UCSD-AML1 (cell line): ENCODE measurements around the gene OR52E5.

Experiments
- DNase-seq: peaks from one replicate; lab custom pipeline; 2025; ENCODE audit not compliant: unreplicated experiment; lab: John Stamatoyannopoulos, UW

The OR52E5 gene

GRCh38 chr11:5892908-5893307 is at the start of gene OR52E5:
Gene OR52E5 (plus strand): TSS chr11:5893208. CDS start chr11:5900777, 7,569 bp downstream.
- no peak for DNase-seq

GRCh38 chr11:5846701-5847100 is 46.3 kb upstream of the OR52E5 start:
- no peak for DNase-seq

GRCh38 chr11:5847711-5848110 is 45.3 kb upstream of the OR52E5 start:
- peak; percentile 19 for DNase-seq

- no peak for DNase-seq
Measured at GRCh38 chr11:5851002-5851401, 42.0 kb upstream of the OR52E5 start.

GRCh38 chr11:5857590-5857989 is 35.4 kb upstream of the OR52E5 start, which contains the start of gene OR52E8:
Gene OR52E8 (minus strand): TSS chr11:5857690. CDS start chr11:5857690, 0 bp downstream.
- DNase-seq, result no peak

GRCh38 chr11:5865826-5866225 is 27.2 kb upstream of the OR52E5 start:
- DNase-seq, result no peak

- DNase-seq, result no peak
Measured at GRCh38 chr11:5878564-5878963, 14.4 kb upstream of the OR52E5 start.

GRCh38 chr11:5880329-5880728 is 12.7 kb upstream of the OR52E5 start, which contains the start of gene OR52E4:
Gene OR52E4 (plus strand): TSS chr11:5880629. CDS start chr11:5884293, 3,664 bp downstream.
- no peak for DNase-seq

GRCh38 chr11:5881756-5882155 is 11.3 kb upstream of the OR52E5 start:
- DNase-seq, result no peak

- DNase-seq, result no peak
Measured at GRCh38 chr11:5887172-5887571, 5.8 kb upstream of the OR52E5 start.

- no peak for DNase-seq
Measured at GRCh38 chr11:5887661-5888060, 5.3 kb upstream of the OR52E5 start.

- DNase-seq, result no peak
Measured at GRCh38 chr11:5891216-5891800, 1.7 kb upstream of the OR52E5 start.

- DNase-seq, result no peak
Measured at GRCh38 chr11:5899534-5899933, 6.5 kb downstream of the OR52E5 start.

GRCh38 chr11:5910540-5910939 is 17.5 kb downstream of the OR52E5 start:
- no peak for DNase-seq

- DNase-seq, result no peak
Measured at GRCh38 chr11:5922749-5923426, 29.9 kb downstream of the OR52E5 start.

GRCh38 chr11:5923427-5923776 is 30.4 kb downstream of the OR52E5 start:
- peak; percentile 37 for DNase-seq

GRCh38 chr11:5923794-5924193 is 30.8 kb downstream of the OR52E5 start:
- DNase-seq, result no peak

GRCh38 chr11:5928271-5928670 is 35.3 kb downstream of the OR52E5 start:
- no peak for DNase-seq

GRCh38 chr11:5928811-5929210 is 35.8 kb downstream of the OR52E5 start:
- DNase-seq, result no peak

GRCh38 chr11:5929571-5930368 is 36.8 kb downstream of the OR52E5 start:
- DNase-seq, result no peak

- DNase-seq, result no peak
Measured at GRCh38 chr11:5930614-5931013, 37.6 kb downstream of the OR52E5 start.

- no peak for DNase-seq
Measured at GRCh38 chr11:5931061-5931460, 38.1 kb downstream of the OR52E5 start.
